GM21423 (cell line): ENCODE results near the gene PDCD2L.
"Not testable (repeated sequence)": the region's sequence is repeated elsewhere in the genome, so short reads cannot be mapped to it uniquely, and the experiment has no call there.

Experiments used
- ATAC-seq: cut with Tn5 transposase; IDR thresholded peaks from one replicate; pipeline ENCODE4 v1.9.1; 2021; ENCODE audit warnings: mild to moderate bottlenecking, moderate library complexity; ENCODE audit not compliant: unreplicated experiment

Gene PDCD2L

DNA sequence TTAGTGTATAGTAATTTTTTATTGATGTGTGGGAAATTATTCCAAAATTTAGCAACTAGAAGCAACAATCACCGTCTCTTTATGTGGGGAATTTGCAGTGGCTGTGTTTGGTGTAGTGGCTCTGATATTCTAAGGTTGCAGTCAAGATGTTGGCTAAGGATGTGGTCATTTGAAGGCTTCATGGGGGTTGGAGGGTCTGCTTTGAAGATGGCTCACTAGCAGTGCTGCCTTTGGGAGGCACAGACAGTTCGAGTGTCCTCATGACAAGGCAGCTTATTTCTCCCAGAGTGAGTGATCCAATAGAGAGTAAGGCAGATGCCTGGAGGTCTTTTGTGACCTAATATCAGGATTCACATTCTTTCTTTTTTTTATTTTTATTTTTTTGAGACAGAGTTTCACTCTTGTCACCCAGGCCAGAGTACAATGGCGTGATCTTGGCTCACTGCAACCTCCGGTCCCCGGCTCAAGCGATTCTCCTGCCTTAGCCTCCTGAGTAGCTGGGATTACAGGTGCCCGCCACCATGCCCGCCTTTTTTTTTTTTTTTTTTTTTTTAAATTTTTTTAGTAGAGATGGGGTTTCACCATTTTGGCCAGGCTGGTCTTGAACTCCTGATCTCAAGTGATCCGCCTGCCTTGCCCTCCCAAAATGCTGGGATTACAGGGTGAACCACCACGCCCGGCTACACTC lies 30.5 kb upstream of the PDCD2L start:
- no peak for ATAC-seq

DNA sequence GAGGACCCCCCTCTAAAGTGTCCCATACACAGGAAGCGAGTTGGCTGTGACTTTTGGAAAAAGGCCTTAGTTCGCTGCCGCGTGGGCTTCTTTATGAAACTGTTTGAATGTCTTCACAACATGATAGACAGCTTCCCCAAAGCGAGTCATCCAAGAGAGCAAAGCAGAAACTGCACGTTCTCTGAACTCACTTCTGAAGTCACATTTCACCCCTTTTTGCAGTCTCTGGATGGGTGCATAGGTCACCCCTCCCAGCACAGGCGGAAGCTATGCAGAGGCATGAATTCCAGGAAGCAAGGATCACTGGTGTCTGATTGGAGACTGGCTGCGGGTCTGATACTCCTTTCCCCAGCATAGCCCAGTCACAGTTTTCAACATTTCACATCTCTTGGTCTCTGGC lies 28.6 kb upstream of the PDCD2L start:
- no peak for ATAC-seq

DNA sequence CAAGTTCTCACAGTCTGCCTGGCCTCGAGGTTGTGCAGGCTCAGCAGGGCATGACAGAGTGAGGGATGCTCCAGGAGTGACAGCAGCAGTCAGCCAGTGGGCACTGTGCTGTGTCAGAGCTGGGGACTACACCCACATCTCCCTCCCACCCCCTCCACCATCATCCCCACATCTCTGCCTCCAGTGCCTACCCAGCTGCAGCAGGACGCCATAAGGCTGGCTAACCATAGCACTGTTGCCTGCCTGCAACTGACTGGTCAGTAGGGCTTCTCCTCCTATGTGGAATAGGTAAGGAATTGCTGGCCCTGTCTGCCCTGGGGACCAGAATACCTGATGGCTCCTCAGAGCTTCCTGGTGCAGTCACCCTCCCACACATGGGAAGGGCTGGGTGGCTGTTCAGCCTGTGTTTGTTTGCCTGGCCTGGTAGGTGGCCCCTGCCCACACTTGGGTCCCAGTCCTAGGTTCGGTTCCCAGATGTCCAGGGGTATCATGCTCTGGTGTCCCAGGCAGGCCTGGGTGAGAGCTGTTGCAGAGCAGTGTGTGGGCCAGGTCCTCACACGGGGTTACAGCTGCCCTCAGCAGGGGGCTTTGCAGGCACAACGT lies 23.5 kb upstream of the PDCD2L start:
- no peak for ATAC-seq

DNA sequence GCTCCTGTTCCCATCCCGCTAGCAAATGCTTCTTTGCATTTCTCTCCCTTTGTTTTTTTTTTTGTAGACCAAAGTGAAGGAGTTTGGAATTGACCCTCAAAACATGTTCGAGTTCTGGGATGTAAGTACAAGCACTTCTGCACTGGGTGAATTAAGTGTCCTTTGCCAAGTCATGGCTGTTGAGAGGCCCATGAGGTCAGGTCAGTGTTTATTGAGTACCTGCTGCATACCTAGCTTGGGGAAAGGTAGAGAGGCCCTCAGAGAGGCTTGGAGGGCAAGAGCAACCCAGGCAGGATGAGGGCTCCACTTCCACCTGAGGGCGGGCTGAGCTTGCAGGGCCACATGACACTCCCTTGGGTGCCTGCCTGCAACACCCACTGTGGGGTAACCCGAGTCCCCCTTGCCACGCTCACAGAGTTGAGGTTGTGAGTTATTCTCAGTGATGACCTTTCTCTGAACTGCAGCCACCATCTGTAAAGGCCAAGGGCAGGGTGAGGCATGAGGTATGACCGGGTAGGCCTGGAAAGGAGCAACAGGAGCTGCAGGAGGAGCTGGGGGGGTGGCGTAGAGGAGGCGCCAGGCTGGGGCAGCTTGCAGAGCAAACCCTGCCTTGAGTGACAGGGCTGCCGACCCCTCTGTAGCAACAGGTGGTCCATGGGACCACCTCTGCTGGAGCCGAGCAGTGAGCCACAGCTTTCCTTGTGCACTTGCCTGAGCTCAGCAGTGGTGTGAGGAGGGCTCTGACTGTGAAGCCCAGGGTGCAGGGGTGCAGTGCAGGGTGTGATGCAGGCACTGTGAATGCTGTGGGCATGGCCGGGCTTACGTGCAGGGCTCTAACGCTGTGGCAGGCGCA lies 22.6 kb upstream of the PDCD2L start:
- ATAC-seq = no peak

DNA sequence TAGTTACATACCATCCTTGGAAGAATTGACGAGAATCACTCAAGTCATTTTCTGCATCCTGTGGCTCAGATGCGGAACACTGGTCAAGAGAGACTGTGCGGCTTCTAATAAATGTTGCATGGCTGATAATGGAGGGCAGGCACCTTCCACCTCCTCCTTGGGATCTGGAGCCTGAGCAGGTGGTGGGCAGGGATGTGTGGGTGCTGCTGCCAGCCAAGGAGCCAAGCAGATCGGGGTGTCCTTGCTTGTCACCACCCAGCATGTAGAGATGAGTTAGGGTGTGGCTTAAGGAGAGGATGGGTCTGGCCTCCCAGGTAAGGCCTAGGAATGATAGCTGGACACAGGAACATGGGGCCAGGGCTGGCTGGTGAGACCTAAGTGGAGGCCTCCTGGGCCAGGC lies 21.7 kb upstream of the PDCD2L start:
- no peak for ATAC-seq

DNA sequence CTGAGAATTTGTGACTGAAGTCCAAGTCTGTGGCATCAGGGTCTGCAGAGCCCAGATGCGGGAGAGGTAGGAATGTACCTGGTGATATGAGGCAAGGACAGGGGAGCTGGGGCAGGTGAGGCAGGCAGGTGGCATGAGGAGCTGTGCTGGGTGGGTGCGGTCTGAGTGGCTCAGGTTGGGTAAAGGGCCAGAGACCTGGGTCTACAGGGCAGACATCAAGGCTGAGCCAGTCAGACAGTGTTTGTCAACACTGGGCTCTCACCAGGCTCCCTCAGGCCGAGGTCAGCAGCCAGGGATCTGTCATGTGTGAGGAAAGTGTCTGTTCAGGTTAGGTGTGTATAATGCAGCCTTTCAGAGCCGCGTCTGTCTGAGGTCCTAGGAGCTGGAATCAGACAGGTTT lies 20.6 kb upstream of the PDCD2L start:
- no peak for ATAC-seq

DNA sequence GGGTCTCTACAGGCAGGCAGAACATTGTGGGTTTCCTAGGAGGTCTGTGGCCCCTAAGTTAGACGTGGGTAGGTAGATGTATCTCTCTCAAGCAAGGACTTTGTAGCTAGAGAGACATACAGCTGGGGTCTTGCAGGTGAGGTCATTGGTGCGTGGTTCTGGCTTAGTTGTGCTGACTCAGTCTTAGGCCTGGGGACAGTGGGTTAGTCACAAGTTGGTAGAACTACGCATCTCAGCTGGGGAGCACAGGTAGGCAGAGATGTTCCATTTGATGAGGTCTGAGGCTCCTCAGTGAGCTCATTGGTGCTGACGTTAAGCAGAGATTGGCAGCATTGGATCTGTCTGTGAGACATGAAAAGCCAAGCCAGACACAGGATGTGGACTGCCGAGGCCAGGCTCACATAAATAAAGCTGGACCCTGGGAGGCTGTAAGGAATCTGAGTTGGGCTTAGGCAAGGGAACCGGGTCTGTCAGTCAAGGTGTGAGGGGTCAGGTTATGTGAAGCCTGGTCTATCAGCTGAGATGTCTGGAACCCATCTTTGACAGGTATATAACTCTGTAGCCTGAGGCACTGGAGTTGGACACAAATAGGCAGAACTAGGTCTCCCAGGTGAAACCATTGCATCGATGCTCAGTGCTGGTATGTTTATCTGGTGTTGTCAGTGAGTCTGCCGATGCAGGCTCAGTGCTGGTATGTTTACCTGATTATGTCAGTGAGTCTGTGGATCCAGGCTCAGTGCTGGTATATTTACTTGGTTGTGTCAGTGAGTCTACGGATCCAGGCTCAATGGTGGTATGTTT lies 17.4 kb upstream of the PDCD2L start:
- ATAC-seq = no peak

DNA sequence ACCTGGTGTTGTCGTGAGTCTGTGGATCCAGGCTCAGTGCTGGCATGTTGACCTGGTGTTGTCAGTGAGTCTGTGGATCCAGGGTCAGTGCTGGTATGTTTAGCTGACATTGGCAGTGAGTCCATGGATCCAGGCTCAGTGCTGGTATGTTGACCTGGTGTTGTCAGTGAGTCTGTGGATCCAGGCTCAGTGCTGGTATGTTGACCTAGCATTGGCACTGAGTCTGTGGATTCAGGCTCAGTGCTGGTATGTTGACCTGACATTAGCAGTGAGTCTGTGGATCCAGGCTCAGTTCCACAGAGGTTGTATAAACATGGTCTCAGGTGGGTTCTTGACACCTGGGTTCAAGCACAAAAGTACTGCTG lies 16.8 kb upstream of the PDCD2L start:
- ATAC-seq = no peak

DNA sequence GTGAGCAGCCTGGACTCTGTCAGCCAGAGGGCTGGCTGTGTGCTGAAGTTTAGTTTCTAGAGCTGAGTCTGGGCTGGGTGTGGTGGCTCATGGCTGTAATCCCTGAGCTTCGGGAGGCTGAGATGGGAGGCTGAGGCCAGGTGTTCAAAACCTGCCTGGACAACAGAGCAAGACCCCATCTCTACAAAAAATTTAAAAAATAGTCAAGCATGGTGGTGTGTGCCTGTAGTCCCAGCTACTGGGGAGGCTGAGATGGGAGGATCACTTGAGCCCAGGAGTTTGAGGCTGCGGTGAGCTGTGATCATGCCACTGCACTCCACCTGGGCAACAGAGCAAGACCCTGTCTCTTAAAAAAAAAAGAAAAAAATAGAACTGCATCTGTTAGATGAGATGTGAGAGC lies 15.5 kb upstream of the PDCD2L start:
- ATAC-seq = not testable (repeated sequence)

DNA sequence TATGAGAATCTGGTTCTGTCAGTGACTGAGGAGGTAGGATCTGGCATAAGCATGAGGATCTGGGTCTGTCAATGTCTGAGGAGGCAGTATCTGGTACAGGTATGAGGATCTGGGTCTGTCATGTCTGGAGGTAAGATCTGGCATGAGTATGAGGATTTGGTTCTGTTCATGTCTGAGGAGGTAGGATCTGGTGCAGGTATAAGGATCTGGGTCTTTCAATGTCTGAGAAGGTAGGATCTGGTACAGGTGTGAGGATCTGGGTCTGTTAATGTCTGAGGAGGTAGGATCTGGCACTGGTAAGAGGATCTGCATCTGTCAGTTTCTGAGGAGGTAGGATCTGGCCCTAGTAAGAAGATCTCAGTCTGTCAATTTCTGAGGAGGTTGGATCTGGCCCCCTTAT lies 12.4 kb upstream of the PDCD2L start:
- no peak for ATAC-seq

DNA sequence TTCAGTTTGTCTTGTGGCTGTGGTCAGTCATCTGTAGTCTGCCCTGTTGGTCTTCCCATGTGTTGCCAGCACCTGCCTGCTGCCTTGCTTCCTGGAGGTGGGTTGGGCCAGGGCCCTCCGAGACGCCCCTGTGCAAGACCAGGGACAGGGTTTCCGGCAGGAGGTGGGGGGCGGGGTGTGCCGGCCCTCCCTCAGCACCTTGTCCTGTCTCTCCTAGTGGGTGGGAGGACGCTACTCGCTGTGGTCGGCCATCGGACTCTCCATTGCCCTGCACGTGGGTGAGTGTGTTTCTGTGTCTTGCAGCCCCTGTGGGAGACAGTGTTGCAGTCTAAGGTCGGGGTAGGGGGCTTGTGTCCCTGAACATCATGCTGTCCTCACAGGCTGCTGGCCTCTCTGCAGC lies 11.2 kb upstream of the PDCD2L start:
- ATAC-seq = no peak

DNA sequence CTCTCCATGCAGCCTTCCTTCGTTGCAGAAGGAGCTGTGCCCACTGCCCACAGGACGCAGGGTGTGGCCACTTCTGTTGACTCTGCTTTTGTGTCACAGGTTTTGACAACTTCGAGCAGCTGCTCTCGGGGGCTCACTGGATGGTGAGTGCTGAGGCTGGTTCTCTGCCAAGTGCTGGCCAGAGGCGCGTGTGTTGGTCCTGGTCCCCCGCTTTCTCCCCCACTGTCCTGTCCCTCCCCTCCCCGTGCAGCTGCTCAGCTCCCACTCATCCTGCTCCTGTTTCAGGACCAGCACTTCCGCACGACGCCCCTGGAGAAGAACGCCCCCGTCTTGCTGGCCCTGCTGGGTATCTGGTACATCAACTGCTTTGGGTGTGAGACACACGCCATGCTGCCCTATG lies 10.6 kb upstream of the PDCD2L start:
- ATAC-seq = no peak

DNA sequence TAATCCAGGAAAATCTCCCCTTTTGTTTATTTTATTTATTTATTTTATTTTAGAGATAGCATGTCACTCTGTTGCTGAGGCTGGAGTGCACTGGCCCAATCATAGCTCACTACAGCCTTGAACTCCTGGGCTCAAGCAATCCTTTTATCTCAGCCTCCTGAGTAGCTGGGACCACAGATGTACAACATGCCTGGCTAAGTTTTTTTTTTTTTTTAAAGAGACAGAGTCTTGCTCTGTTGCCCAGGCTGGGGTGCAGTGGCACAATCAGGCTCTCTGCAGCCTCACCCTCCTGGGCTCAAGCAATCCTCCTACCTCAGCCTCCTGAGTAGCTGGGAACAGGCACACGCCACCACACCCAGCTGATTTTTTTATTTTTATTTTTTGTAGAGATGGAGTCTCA lies 6.3 kb upstream of the PDCD2L start:
- no peak for ATAC-seq

DNA sequence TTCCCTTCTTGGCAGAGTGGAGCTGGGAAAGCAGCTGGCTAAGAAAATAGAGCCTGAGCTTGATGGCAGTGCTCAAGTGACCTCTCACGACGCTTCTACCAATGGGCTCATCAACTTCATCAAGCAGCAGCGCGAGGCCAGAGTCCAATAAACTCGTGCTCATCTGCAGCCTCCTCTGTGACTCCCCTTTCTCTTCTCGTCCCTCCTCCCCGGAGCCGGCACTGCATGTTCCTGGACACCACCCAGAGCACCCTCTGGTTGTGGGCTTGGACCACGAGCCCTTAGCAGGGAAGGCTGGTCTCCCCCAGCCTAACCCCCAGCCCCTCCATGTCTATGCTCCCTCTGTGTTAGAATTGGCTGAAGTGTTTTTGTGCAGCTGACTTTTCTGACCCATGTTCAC lies 4.3 kb upstream of the PDCD2L start:
- ATAC-seq = no peak

DNA sequence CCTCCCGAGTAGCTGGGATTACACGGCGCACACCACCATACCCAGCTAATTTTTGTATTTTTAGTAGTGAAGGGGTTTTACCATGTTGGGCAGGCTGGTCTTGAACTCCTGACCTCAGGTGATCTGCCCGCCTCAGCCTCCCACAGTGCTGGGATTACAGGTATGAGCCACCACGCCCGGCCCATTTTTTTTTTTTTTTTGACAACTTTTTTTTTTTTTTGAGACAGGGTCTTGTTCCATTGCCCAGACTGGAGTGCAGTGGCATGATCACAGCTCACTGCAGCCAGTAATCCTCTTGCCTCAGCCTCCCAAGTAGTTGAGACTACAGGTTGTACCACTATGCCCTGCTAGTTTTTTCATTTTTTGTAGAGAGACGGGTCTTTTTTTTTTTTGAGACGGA lies 3.4 kb upstream of the PDCD2L start:
- not testable (repeated sequence) for ATAC-seq

DNA sequence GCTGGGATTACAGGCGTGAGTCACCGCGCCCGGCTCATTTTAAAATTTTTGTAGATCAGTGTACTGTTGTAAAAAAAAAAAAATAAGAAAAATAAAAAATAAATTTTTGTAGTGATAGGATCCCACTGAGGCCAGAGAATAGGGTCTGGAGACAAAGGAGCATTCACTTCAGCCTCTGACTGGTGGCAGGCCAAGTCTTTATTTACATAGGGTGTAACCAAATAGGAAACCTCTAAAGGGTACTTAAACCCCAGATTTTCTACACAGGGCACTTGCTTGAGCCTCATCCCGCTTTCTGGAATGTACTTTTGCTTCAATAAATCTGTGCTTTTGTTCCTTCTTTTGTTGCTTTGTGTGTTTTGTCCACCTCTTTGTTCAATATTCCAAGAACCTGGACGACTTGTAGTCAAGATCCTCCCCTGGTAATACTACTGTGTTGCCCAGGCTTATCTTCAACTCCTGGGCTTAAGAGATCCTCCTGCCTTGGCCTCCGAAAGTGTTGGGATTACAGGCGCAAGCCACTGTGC lies 2.1 kb upstream of the PDCD2L start:
- no peak for ATAC-seq

DNA sequence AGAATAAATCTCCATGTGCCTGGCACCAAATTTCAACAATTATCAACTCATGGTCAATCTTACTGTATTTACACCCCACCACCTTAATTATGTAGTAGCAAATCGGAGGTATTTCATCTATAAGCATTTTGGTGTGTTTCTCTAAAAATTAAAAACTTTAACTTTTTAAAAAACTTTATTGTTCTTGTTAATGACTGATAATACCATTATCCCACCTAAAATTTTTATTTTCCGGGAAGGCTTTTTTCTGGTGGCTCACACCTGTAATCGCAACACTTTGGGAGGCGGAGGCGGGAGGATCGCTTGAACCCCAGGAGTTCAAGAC lies 453 bp upstream of the PDCD2L start:
- ATAC-seq = peak; percentile 6

DNA sequence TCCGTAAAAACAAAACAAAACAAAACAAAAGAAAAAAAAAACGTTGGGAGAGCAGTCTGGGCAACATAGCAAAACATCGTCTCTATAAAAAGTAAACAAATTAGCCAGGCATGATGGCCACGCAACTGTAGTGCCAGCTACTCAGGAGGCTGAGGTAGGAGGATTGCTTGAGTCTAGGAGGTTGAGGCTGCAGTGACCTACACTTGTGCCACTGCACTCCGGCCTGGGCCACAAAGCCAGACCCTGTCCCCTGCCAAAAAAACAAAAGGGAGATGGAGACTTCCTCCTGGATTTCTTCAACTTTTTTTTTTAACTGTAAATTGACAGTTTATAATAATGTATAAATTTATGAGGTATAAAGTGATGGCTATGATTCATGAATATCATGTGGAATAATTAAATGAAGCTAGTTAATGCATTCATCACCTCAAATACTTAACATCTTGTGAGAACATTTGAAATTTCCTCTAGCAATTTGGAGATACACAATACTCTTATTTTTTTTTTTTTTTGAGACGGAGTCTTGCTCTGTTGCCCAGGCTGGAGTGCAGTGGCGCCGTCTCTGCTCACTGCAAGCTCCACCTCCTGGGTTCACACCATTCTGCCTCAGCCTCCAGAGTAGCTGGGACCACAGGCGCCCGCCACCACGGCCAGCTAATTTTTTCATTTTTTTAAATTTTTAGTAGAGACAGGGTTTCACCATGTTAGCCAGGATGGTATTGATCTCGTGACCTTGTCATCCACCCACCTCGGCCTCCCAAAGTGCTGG lies 1.9 kb downstream of the PDCD2L start:
- ATAC-seq = no peak

DNA sequence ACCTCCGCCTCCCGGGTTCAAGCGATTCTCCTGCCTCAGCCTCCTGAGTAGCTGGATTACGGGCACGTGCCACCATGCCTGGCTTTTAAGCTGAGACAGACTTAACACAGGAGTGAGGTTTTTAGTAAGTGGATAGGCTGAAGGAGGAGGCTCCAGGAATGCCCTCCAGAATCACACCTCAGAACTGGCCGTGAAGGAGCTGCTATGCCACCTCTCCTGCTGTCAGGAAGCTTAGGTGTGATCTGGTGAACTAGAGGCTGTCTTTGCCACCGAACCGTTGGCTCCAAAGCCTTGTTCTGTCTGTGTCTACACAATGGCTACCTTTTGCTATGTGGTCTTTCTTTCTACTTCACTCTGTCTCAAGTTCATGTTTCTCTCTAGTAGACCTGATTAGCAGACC lies 4.2 kb downstream of the PDCD2L start:
- ATAC-seq = no peak
